HepG2 (cell line): ENCODE measurements around the gene RPL36AL. TPM values are rescaled to one million over a fixed set of nuclear protein-coding genes. Genes with fewer than 3 reads are reported as not detected.
A peak's percentile ranks its signal among the peaks of the same experiment; 100 is the strongest.

ENCODE experiments used
- ASH2L ChIP-seq: fragments of 300-600, 200-600 bp; sonication (generic); IDR thresholded peaks from 2 replicates; pipeline ENCODE4 v1.7.0; 2017; ENCODE audit warnings: low read depth, mild to moderate bottlenecking, moderate library complexity, mixed read lengths, low read length; ENCODE audit not compliant: insufficient read length
- CEBPG ChIP-seq: IDR thresholded peaks from 2 replicates; pipeline ENCODE4 v1.6.1; 2016
- ELF4 ChIP-seq: sonication (generic); formaldehyde crosslinking; IDR thresholded peaks from 2 replicates; pipeline ENCODE4 v1.5.0; 2020; ENCODE audit warnings: missing genetic modification reagents, mild to moderate bottlenecking, moderate library complexity, borderline replicate concordance
- FOXK1 ChIP-seq: sonication (generic); formaldehyde crosslinking; IDR thresholded peaks from 2 replicates; pipeline ENCODE4 v1.4.0; 2020; ENCODE audit warnings: low read depth, missing genetic modification reagents, borderline replicate concordance
- GMEB1 ChIP-seq: sonication (generic); formaldehyde crosslinking; IDR thresholded peaks from 2 replicates; pipeline ENCODE4 v1.5.1; 2020; ENCODE audit warnings: missing genetic modification reagents, mild to moderate bottlenecking, borderline replicate concordance
- GRHL1 ChIP-seq: sonication (generic); formaldehyde crosslinking; conservative IDR thresholded peaks from 2 replicates; pipeline ENCODE4 v1.8.0; 2022; ENCODE audit warnings: missing genetic modification reagents
- IKZF4 ChIP-seq: sonication (generic); formaldehyde crosslinking; IDR thresholded peaks from 2 replicates; pipeline ENCODE4 v1.5.1; 2020; ENCODE audit warnings: borderline replicate concordance, mild to moderate bottlenecking, low read depth, missing genetic modification reagents; ENCODE audit errors: not compliant biosample characterization
- KLF15 ChIP-seq: sonication (generic); formaldehyde crosslinking; IDR thresholded peaks from 2 replicates; pipeline ENCODE4 v1.8.1; 2023; ENCODE audit warnings: borderline replicate concordance, mild to moderate bottlenecking, inconsistent platforms, missing genetic modification reagents, mixed read lengths
- MED8 ChIP-seq: sonication (generic); formaldehyde crosslinking; IDR thresholded peaks from 2 replicates; pipeline ENCODE4 v1.8.1; 2023; ENCODE audit warnings: mild to moderate bottlenecking, missing genetic modification reagents; ENCODE audit not compliant: insufficient replicate concordance
- NCOA2 ChIP-seq: sonication (generic); formaldehyde crosslinking; IDR thresholded peaks from 2 replicates; pipeline ENCODE4 v1.8.0; 2022; ENCODE audit warnings: inconsistent platforms
- NPAS2 ChIP-seq: sonication (generic); formaldehyde crosslinking; IDR thresholded peaks from 2 replicates; pipeline ENCODE4 v1.8.0; 2022; ENCODE audit warnings: mild to moderate bottlenecking, missing genetic modification reagents, borderline replicate concordance
- NR0B2 ChIP-seq: sonication (generic); formaldehyde crosslinking; IDR thresholded peaks from 2 replicates; pipeline ENCODE4 v1.4.0; 2020; ENCODE audit warnings: mild to moderate bottlenecking, missing genetic modification reagents
- RAD21 ChIP-seq: fragments of 450-650 bp; formaldehyde crosslinking; IDR thresholded peaks from 2 replicates; pipeline ENCODE4 v1.5.0; 2020; ENCODE audit warnings: mild to moderate bottlenecking
- RFXAP ChIP-seq: sonication (generic); formaldehyde crosslinking; IDR thresholded peaks from 2 replicates; pipeline ENCODE4 v1.4.0; 2020; ENCODE audit warnings: missing genetic modification reagents, borderline replicate concordance
- RXRA ChIP-seq: sonication (generic); formaldehyde crosslinking; IDR thresholded peaks from 2 replicates; pipeline ENCODE4 v1.5.1; 2020; ENCODE audit warnings: missing genetic modification reagents
- SP1 ChIP-seq, 2 experiments: fragments of 450-650 bp in 1 of 2; sonication (generic) in 1 of 2; formaldehyde crosslinking in 1 of 2; IDR thresholded peaks; 2 replicates each; pipeline versions ENCODE4 v1.4.0 to v1.6.1; 2016 to 2020; ENCODE audit warnings: missing genetic modification reagents in 1 of 2
- SPEN ChIP-seq: sonication (generic); formaldehyde crosslinking; IDR thresholded peaks from 2 replicates; pipeline ENCODE4 v1.5.1; 2020; ENCODE audit warnings: low read depth, mild to moderate bottlenecking, missing genetic modification reagents
- WIZ ChIP-seq: sonication (generic); formaldehyde crosslinking; IDR thresholded peaks from 2 replicates; pipeline ENCODE4 v1.5.1; 2020; ENCODE audit warnings: mild to moderate bottlenecking, missing genetic modification reagents
- ZFAT ChIP-seq: sonication (generic); formaldehyde crosslinking; conservative IDR thresholded peaks from 2 replicates; pipeline ENCODE4 v1.8.1; 2023; ENCODE audit warnings: missing genetic modification reagents, inconsistent platforms
- ZNF333 ChIP-seq: sonication (generic); formaldehyde crosslinking; IDR thresholded peaks from 2 replicates; pipeline ENCODE4 v1.4.0; 2020; ENCODE audit warnings: mild to moderate bottlenecking, missing genetic modification reagents, borderline replicate concordance
- ZNF354B ChIP-seq: sonication (generic); formaldehyde crosslinking; IDR thresholded peaks from 2 replicates; pipeline ENCODE4 v1.8.0; 2022; ENCODE audit warnings: mild to moderate bottlenecking, missing genetic modification reagents
- ZNF580 ChIP-seq: IDR thresholded peaks from 2 replicates; pipeline ENCODE4 v1.6.1; 2016; ENCODE audit warnings: low read depth, borderline replicate concordance
- ZNF615 ChIP-seq: sonication (generic); formaldehyde crosslinking; IDR thresholded peaks from 2 replicates; pipeline ENCODE4 v1.5.0; 2020; ENCODE audit warnings: mild to moderate bottlenecking, missing genetic modification reagents, borderline replicate concordance
- ZNF75D ChIP-seq: sonication (generic); formaldehyde crosslinking; IDR thresholded peaks from 2 replicates; pipeline ENCODE4 v1.8.1; 2023; ENCODE audit warnings: missing genetic modification reagents, mild to moderate bottlenecking, borderline replicate concordance
- ZNF790 ChIP-seq: sonication (generic); formaldehyde crosslinking; IDR thresholded peaks from 2 replicates; pipeline ENCODE4 v1.8.0; 2022; ENCODE audit warnings: missing genetic modification reagents, mild to moderate bottlenecking, borderline replicate concordance
- polyA plus RNA-seq, 8 experiments: library from polyadenylated mRNA; depleted of rRNA in 3 of 8; stranded (reverse) in 7 of 8; unstranded in 1 of 8; fragments of >200 nt; fragmentation: Illumina TruSeq in 4 of 8; extraction: Trizol in 4 of 8; gene quantifications; 2 replicates each; pipeline versions ENCODE4 v1.2.1 to v1.2.3, GENCODE V29; 2011 to 2016; ENCODE audit warnings: low read depth in 4 of 8, missing spikeins in 1 of 8, mixed read lengths in 1 of 8; ENCODE audit not compliant: insufficient read depth in 1 of 8
- total RNA-seq, 5 experiments: library from RNA; depleted of rRNA; stranded (reverse); fragments of >200 nt; fragmentation: Illumina TruSeq; extraction: Trizol; gene quantifications; 2 replicates each; pipeline ENCODE4 v1.2.3, GENCODE V29; 2016; ENCODE audit warnings: low read depth in 1 of 5

Gene RPL36AL
- total and polyA plus RNA-seq, 2 of the 13 experiments (the other 11 are each of a cell fraction or from before 2014, with no cell fraction given), result 90.0 to 294 TPM

- no peak for TF ChIP-seq ELF4 (CRISPR knock-in tag)
- peak; percentile 63; the same call in 1 of the 2 replicates for TF ChIP-seq FOXK1 (CRISPR knock-in tag)
- TF ChIP-seq ZNF75D (CRISPR knock-in tag), result no peak
- TF ChIP-seq ZNF615 (CRISPR knock-in tag), result no peak
- TF ChIP-seq ZNF354B (CRISPR knock-in tag), result no peak
- TF ChIP-seq GRHL1 (CRISPR knock-in tag), result no peak
- peak; percentile 72; the same call in 1 of the 2 replicates for TF ChIP-seq ZNF580 (CRISPR knock-in tag)
- no peak; the same call in 1 of the 2 replicates for TF ChIP-seq NR0B2
- TF ChIP-seq ZNF333 (CRISPR knock-in tag), result peak; percentile 79; the same call in 1 of the 2 replicates
- TF ChIP-seq ASH2L, result peak; percentile 97
- peak; percentile 89 for TF ChIP-seq MED8
- no peak for TF ChIP-seq ZFAT (CRISPR knock-in tag)
- TF ChIP-seq NPAS2 (CRISPR knock-in tag), result no peak
- TF ChIP-seq NCOA2 (CRISPR knock-in tag), result peak; percentile 40; the same call in 1 of the 2 replicates
- no peak; the same call in 1 of the 2 replicates for TF ChIP-seq WIZ (CRISPR knock-in tag)
- TF ChIP-seq SP1 (IDR thresholded peaks at IDR 0.05), result no peak
- TF ChIP-seq SP1 (CRISPR knock-in tag; IDR thresholded peaks at IDR 0.05), result peak; percentile 34; the same call in 1 of the 2 replicates
- TF ChIP-seq CEBPG (CRISPR knock-in tag), result peak; percentile 27
- TF ChIP-seq IKZF4, result peak; percentile 84
- TF ChIP-seq RXRA (CRISPR knock-in tag), result peak; percentile 63
- peak; percentile 30 for TF ChIP-seq RAD21
- TF ChIP-seq ZNF790 (CRISPR knock-in tag), result no peak; the same call in 1 of the 2 replicates
- peak; percentile 59 for TF ChIP-seq SPEN (CRISPR knock-in tag)
- TF ChIP-seq GMEB1 (CRISPR knock-in tag), result peak; percentile 91
- TF ChIP-seq KLF15, result peak; percentile 40; the same call in 1 of the 2 replicates
- TF ChIP-seq RFXAP (CRISPR knock-in tag), result peak; percentile 53
Measured at GRCh38 chr14:49598485-49599300, 21.7 kb downstream of the RPL36AL start, which contains the start of gene LRR1 (continued).
